HG02798 (cell line): ENCODE data around the gene PELI3.

ENCODE experiments used
- ATAC-seq: cut with Tn5 transposase; IDR thresholded peaks from one replicate; pipeline ENCODE4 v1.9.1; 2021; ENCODE audit warnings: mild to moderate bottlenecking; ENCODE audit not compliant: unreplicated experiment, poor library complexity

Gene PELI3

GRCh38 chr11:66494935-66495334, 28.2 kb downstream of the PELI3 start:
- no peak for ATAC-seq

GRCh38 chr11:66495401-66495854, 28.7 kb downstream of the PELI3 start:
- no peak for ATAC-seq

DNA sequence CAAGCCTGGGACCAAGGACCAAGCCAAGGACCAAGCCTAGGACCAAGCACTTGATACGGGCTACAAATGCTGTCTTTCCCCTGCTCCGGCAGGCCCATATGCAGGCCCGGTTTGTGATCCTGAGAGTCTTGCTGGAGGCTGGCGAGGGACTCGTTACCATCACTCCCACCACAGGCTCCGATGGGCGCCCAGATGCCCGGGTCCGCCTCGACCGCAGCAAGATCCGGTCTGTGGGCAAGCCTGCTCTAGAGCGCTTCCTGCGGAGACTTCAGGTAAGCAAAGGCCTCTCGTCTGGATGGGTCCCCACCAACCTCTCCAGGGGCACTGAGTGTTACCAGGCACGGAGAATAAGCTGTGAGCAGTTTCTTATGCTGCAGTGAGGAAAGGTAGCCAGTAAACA, 30.5 kb downstream of the PELI3 start:
- ATAC-seq = no peak

DNA sequence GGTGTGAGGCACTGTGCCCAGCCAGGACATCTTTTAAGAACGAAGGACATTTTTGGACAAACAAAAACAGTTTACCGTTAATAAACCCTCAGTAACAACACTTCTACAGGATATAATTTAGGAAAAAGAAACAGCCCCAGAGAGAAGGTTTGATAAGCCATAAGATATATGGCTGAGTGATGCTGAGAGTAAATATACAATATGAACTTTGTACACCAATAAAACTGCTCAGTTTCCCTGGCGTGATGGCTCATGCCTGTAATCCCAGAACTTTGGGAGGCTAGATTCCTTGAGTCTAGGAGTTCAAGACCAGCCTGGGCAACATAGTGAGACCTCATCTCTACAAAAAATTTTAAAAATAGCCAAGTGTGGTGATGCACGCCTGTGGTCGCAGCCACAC, 31.8 kb downstream of the PELI3 start:
- ATAC-seq = no peak

DNA sequence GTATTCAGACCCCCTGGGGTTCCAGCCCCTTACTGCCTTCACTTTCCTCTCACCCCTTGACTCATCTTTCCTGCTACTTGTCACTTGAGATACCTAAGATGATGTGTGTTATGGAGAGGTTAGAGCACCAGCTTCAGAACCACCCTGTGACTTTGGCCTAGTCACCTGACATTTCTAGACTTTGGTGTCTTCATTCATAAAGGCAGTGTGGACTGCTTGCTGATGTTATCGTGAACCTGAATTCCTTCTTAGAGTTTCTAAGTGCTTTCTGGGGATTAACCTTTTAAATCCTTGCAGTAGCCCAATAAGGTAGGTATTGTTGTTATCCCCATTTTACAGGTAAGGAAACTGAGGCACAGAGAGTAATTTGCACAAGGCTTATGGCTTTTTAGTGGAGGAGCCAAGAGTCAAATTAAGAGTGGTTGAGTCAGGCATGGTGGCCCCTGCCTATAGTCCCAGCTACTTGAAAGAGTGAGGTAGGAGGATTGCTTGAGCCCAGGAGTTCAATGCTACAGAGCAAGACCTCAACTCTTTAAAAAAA, 38.6 kb downstream of the PELI3 start:
- no peak for ATAC-seq

- no peak for ATAC-seq
These were observed 42.4 kb downstream of the PELI3 start for GRCh38 chr11:66509131-66509561.

DNA sequence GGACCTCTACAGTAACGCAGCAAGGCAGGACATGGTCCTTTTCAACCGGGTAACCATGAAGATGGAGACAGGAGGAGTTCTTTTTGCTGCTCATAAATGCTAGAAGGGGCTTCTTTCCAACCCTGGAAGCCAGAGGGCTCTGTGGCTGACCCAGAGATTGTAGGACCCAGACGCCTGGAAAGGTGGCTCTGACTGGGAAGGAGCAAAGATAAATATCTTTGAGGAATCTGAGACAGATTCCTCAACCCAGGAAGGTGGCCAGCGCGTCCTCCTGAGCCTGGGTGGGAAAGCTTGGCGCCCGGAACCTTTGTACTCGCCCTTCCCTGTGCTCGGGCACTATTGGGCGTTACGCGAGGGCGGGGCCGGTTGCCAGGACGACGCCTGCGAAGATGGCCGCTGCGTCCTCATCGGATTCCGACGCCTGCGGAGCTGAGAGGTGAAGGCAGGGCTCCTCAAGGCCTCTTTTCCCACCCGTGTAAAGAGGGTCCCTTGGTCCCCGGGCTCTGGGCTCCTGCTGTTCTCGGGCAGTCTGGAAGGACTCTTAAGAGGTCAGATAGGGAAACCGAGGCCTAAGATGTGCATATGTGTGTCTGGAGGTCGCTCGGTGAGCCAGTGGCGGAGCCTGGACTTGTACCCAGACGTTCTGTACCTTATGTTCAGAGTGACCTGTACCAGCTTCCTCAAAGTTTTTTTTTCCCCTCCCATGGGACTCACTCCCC, 43.7 kb downstream of the PELI3 start, which contains the start of gene BBS1:
Gene BBS1 (plus strand): TSS at position 365 of the 719 bp plus-strand sequence. CDS start 25 bp downstream, at position 390.
- ATAC-seq = peak; percentile 96

DNA sequence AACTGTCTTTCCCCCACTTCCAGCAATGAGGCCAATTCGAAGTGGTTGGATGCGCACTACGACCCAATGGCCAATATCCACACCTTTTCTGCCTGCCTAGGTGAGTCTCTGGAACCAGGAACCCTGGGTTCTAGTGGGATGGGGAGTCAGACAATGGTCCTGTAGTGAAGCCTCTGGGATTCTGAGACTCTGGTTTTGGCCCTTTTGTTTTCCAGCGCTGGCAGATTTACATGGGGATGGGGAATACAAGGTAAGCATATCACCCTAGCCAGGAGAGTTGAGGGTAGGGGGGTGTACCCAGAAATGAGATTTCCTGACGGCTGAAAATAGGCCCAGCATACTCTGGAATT, 44.3 kb downstream of the PELI3 start:
- no peak for ATAC-seq

GRCh38 chr11:66523611-66524010, 56.9 kb downstream of the PELI3 start:
- no peak for ATAC-seq

DNA sequence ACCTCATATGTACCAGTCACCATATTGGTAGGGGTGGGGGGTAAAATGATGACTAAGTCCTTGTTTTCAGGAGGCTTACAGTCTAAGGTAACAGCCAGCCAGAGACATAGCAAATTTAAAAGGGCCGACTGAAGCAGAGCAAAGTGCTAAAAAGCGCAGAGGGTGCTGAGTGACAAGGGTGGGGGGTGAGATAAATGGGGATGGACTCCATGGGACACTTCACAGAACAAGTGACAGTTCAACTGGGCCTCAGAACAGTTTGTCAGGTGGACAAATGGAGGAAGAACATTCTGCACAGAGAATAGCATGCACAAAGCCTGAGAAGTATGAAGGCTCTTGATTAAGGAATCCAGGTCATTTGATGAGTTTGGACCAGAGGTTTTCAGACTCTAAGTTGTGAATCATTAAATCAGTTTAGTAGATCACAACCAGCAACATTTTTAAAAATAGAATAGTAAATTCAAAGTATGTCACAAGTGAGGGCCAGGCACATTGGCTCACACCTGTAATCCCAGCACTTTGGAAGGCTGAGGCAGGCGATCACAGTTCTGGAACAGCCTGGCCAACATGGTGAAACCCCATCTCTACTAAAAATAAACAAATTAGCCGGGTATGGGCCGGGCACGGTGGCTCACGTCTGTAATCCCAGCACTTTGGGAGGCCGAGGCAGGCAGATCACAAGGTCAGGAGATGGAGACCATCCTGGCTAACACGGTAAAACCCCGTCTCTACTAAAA, 57.8 kb downstream of the PELI3 start:
- no peak for ATAC-seq
